Occipital lobe (tissue), 2 donors: Measurements from ENCODE around the gene IER5L. TPM values are rescaled to one million over a fixed set of nuclear protein-coding genes. Genes with fewer than 3 reads are reported as not detected.
"Not testable (repeated sequence)": the region's sequence is repeated elsewhere in the genome, so short reads cannot be mapped to it uniquely, and the experiment has no call there.

Experiments
- DNase-seq: peaks from one replicate; lab custom pipeline; 2025; lab: John Stamatoyannopoulos, UW
- total RNA-seq: library from RNA; depleted of rRNA; stranded (reverse); fragments of >200 nt; gene quantifications from one replicate; pipeline ENCODE4 v1.2.3, GENCODE V29; 2014

Gene IER5L
- total RNA-seq, 1 donor from 2014 or later, result 44.3 TPM

DNA sequence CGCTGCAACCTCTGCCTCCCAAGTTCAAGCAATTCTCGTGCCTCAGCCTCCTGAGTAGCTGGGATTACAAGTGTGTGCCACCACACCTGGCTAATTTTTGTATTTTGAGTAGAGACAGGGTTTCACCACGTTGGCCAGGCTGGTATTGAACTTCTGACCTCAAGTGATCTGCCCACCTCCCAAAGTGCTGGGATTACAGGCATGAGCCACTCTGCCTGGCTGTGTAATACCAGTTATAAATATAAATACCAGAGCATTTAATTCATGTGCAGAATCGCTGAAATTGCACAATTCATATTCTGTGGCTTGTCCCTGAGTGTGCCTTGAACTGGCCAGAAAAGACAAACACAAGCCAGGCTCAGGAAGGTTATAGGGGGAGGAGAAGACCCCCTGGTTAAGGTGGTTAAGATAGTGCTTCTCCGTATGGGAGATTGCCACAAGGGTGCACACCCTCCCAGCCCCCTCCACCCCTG, 14.8 kb downstream of the IER5L start:
- not testable (repeated sequence) for DNase-seq

DNA sequence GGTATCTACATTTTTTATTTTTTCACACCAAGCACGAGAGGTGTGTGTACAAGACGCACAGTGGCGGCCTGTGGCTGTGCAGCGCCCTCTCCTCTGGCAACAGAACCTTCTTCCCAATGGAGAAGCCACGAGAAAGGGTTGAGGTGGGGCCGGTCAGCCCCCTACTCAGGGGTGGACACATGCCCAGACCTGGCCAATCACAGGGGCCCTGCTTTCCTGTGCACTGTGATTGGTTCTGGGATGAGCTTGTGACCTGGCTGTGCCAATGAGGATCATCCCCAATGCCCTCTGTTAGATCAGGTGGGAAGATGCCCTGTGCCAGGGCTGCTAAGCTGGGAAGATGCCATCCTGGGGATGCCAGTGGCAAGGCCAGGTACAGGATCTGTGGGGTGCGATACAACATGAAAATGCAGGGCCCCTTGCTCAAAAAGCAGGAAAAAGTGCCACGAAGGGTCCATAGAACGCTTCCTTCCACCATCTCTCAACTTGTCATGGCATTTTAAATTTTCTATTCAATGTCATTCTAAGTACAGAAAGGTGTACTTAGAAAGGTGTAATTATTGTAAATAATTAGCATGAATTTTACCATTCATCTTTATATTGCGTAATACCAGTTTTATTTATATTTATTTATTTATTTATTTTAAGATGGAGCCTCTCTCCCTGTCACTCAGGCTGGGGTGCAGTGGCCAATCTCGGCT, 15.4 kb downstream of the IER5L start:
- DNase-seq, result no peak

DNA sequence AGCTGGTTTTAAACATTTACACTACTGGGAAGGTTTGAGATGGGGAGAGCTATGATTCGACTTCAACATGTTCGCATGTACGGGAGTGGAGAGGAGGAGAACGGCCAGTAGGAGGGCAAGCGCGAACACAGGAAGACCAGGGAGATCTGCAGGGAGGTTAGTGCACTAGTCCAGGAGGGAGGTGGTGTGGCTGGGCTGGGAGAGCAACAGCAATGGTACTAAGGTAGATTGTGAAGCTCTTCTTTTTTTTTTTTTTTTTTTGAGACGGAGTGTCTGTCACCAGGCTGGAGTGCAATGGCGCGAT, 16.6 kb downstream of the IER5L start:
- no peak for DNase-seq

DNA sequence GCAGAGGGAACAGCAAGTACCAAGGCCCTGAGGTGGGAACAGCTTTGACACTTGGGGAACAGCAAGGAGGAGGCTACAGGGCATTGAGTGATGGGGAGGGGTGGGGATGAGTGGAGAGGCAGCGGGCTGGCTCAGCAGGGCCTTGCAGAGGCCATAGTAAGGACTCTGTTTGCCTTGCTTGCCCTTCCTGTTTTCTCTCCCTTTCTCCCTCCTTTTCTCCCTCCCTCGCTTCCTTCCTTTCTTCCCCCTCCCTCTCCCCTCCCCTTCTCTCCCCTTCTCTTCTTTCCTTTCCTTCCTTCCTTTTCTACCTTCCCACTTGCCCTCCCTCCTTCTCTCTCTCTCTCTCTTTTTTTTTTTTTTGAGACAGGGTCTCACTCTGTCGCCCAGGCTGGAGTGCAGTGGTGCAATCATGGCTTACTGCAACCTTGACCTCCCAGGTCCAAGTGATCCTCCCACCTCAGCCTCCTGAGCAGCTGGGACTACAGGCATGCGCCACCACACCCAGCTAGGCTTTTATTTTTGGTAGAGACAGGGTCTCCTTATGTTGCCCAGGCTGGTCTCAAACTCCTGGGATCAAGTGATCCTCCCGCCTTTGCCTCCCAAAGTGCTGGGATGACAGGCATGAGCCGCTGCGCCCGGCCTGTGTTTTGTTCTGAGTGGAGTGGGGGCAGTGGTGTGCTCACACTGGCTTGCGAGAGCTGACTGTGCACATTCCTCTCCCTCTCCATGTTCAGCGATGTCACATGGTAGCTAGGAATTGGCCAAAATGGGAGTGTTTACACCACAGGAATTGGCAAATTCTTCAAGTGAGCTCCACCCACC, 17.1 kb downstream of the IER5L start:
- DNase-seq, result no peak

DNA sequence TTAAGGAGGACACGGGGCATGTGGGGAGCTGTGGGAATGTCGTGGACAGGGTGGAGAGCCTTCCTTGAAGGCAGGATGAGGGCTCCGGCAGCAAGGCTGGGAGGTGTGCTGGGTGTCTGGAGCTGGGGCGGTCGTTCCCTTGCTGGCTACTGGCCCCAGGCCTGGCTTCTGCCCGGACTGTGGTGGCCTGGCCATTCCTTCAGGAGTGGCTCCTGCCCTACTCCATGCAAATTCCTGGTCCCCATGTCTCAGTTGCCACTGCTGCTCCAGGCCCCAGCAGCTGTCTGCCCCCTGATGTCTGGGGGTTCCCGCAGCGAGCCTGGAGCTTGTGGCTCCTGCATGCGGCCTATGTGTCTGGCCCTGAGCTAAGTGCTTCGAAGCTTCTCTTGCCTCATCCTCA, 21.9 kb downstream of the IER5L start:
- no peak for DNase-seq

DNA sequence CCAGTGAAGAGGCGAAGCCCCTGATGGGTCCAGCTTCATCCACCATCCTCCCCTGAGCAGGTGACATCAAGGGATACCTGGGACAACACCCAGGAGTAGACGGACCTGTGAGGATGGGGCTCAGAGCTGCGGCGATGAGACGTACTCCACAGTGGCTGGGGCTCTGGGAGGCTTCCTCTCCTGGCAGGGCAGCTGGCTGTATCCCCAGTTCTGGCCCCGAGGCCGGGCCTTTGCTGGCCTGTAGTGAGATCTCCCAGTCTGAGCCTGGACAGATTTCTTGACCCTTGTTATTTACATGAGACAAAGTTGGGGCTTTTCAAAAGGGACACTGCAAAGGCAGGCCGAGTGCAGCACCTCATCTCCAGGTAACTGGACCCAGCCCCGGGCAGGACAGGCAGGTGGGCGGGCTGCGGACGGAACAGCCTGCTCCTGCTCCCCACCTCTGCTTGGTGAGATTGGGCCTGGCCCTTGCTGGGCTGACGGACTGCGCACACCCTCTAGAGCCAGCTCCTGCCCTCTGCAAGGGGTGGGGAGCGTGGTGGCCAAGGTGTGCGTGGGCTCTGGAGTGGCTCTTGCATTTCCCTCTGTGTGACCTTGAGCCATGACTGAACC, 23.1 kb downstream of the IER5L start:
- DNase-seq, result no peak

DNA sequence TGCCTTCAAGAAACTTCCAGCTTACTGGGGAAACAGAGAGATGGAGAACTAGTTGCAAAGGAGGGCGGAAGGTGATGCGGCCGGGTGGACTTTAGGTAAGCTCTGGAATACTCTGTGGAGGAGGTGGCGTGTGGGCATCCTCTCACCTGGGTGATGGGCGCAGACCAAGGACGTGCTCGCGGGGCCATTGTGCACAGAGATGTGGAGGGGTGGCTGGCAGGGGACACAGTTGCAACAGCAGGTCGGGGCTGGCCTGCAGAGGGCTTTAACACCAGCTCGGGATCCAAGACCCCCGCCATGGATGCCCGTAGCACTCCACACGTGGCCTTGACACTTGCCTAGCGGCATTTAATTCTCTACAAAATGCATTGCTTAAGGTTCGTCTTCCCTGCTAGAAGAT, 26.6 kb downstream of the IER5L start:
- DNase-seq, result no peak

DNA sequence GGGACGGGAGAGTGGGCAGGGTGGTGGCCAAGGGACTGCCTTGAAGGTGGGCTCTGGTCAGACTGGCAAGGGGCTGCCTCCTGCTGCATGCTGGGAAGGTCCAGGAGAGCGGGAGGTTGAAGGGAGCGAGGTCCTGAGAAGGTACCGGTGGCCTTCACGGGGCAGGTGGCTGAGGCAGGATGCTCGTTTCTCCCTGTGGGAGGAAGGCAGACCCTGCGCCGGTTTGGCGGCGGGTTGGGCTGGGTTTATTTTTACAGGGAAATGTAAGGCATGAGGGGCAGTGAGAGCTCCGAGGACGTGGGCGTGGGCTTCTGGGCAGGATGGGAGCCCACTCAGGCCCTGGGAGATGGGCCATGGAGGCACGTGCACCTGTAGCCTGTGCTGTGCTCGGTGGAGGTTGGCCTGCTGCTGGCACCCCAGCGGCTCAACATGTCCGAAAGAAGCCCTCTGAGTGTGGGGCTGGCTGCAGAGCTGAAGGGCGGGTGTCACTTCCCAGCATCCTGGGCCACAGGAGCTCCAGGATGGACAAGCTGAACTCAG, 27.3 kb downstream of the IER5L start:
- DNase-seq, result no peak

DNA sequence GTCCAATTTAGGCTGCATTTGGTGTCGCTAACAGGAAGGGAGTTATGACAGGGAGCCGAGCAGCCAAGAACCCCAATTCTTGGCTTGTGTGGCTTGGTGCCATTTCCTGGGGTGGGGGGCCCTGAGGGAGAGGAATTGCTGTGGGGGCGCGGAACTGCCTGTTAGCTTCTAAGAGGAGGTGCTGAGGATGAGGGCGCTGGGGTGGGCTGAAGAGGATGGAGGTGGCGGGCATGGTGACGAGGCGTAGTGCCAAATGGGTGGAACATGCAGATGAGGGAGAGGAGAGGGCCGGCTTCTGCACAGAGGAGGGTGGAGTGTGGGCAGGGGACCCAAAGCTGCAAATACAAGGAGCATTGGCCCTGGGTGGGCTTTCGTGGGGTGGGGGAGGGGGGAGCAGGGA, 27.9 kb downstream of the IER5L start:
- no peak for DNase-seq

DNA sequence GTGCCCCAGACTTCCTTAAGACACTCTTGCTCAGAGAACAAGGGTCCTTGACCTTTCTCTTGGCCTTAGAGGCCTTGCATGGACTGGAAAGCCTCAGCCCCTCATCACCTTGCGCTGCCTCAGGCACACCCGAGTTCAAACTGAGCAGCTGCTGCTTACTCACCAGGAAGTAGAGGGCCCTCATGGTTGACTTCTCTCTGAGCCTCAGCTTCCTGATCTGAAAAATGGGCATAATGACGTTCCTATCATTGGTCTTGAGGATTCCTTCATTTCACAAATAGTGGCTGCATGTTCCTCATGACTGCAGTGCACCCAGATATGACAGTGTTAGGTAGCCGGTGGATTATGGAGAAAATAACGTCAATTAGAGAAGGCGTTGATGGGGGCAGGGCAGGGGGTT, 28.6 kb downstream of the IER5L start:
- DNase-seq, result no peak

DNA sequence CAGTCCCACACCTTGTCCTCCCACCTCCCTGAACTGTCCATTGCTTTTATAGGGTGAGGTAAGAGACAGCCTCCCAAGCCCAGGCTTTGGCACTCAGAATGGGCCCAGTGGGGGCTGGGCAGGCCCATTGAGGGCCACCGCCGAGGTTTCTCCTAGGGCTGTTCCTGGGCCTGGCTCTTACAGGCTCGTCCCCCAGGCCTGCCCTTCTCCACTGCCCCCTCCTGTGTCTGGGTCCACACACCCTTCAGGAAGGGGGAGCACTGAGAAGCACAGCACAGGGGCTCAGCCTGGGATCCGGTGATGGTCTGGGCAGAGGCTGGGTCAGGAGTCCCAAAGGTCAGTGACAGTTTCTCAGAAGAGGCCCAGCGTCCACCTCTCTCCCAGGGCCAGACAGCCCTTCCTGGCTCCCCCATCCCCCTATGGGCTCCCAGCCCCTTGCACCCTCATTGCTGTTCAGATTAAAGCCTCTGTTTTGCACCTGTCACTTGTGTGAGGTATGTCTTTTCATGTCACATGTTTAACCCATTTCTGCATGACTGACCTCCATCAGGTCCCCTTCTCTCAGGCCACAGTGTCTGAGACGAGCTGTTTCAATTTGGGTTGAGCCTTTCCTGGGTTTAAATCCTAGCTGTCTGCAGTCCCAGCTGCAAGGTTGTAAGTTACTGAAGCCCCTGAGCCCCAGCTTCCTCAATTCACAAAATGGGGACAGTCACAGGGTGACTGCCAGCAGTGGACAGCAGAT, 29.4 kb downstream of the IER5L start:
- no peak for DNase-seq

DNA sequence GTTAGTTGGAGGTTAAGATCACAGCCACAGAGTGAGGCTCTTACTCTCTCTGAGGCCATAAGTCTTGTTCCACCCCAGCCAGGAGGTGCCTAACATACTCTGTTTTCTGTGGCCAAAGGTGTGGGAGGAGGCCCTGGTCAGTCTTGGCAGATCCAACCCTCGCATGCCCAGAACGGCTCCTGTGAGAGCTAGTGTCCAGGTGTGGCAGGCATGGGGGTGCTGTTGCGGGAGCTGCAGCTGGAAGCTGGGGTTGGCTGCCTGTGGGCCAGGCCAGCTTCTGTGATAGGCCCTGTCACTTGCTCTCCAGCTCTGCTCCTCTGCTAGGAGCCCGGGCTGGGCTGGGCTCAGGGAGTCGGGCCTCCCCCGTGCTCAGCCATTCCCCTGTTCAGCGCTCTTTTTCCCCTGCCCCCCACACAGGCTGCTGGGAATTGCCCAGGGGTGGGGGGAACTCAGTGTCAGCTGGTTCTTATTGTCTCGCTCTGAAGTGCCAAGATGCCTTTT, 31.6 kb downstream of the IER5L start:
- peak; percentile 13 for DNase-seq

DNA sequence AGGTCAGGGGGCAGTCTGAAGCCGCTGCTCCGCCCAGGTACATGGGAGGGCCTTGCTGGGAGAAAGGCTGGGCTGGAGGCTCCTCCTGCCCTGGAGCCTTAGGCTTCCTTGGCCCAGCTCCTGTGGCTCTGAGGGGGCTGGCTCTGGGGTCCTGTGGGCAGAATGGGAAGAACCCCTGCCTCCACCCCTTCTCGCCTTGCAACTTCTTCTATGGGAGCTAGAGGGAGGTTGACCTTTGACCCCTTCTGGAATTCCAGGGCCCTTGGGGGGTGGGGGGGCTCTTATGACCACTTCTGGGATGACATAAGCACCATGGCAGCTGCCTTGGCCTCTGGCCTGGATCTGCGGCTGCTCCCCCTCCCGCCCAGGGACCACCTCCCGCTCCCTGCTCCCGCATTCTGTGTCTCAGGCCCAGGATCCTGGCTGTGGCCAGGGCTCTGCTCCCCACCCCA, 32.2 kb downstream of the IER5L start:
- DNase-seq, result no peak

DNA sequence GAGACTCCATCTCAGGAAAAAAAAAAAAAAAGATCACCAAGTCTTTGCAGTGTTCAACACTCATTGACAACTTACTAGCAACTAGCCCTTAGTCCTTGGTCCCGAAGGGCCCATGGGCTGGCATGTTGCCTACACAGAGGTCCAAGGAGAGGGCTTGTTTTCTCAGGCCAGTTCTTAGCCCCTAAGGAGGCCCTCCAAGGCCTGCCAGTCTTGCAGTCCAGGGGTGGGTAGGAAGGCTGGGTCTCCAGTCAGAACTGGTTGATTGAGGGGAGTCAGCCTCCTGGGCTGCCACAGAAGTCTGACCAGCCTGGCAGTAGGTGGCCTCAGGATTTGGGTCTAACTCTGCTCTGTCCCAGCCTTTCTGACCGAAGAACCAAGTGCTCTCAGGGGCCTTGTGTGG, 32.7 kb downstream of the IER5L start:
- no peak for DNase-seq

DNA sequence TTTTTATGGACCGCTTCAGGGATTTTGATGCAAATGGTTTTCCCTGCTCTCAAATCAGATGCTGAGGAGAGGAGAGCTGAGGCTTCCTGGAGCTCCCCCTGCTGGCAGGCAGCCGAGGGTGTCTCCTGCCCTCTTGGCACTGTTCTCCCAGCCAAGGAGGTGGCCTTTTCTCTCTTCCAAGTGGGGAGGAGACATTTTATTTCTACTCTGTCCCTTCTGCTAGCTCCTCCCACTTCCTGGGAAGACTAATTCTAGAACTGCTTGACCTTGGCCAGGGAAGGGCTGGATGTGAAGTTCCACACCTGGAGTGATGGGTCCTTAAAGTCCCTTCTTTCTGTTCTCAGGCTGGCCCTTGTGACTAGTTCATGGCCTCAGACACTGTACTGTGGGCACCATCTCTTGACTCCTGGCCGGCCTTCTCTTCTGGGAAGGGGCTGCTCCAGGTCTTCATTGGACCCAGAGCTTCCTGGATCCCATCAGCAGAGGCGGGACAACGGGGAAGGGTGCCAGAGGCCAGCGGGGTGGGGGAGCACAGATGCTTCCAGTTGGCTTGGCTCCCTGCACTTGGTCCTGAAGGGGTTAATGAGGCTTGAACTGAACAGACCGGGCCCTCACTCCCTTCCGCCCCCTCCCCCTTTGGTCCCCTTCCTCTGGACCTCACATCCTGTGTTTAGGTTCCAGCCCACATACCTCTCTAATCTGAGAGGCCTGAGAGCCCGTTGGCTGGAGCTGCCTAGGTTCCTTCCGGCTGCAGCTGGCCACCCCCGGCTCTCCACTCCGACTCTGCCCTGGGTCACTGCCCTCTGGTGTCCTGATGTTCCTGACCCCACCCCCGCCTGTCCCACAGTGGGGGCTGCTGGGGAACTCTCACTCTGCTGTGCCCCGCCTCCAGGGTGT, 34.8 kb downstream of the IER5L start:
- peak; percentile 60 for DNase-seq

DNA sequence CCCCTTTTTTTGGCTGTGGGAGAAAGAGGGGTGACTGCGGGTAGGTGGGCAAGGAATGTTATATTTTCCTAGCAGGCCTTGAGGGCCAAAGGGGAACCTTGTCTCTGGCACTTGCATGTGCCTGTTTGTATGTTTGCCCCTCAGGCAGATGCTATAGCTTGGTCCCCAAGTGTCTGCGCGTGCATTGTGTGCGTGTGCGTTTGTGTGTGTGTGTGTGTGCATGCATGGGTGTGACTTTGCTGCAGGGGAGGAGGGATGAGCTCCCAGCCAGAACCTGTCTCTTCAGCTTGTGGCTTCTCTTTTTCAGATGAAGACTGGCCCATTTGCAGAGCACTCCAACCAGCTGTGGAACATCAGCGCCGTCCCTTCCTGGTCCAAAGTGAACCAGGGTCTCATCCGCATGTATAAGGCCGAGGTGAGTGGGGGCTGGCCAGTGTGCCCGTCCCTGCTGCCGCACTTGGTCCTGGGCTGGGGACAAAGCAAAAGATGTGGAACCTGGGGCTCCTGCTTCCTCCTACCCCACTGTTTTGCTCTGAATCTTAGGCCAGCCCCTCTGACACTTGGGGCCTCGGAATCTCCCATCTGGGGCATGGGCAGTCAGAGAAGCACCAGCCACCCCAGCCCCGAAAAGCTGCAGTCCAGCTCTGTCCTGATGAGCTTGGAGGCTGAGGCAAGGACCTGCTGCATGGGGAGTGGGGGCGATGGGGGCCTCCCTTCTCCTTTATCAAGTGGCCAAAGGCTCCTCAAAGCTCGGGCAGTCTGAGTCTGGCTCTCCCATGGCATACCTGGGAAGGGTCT, 35.7 kb downstream of the IER5L start:
- DNase-seq, result no peak

DNA sequence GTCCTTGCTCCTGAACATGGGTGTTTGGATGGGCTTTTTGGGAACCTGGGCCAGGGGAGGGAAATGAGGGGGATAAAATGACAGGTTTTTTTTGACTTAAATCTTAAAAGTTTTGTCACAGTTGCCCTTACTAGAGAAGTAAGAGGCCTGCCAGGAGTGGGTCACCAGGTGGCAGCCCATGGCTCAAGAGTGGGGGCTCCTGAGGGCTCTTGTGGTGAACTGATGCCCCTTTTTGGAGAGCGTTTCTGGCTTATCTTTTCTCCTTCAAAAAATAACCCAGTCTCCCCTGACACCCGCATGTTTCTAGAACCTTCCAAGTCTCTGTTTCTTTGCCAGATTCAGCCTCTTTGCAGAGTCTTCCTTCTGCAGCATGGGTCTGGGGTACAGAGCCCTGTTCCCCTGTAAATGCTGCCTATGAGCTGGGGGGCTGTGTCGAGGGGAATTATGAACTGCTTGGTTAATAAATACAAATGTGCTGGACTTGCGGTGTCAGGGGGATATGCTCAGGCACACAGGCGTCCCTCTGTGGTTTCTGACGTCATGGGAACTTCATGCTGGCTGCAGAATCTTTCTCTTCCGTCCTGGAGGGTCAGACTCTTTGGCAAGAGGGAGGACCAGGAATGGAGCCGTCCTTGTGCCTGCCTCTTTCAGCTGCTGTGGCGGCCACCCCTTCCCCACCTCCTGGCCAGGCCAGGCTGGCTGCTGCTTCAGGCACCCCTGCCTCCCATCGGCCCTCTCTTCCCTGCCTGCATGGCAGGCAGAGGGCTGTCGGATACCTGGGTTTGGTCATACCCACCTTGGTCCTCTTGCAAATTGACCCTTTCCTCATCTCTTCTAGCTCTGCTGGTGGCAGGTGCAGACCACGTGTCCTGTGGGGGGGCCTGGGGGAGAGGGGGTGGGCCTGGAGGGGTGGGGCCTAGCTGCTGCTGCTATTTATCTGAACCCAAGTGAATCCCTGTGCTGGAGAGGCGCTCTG, 36.7 kb downstream of the IER5L start:
- DNase-seq, result peak; percentile 30

DNA sequence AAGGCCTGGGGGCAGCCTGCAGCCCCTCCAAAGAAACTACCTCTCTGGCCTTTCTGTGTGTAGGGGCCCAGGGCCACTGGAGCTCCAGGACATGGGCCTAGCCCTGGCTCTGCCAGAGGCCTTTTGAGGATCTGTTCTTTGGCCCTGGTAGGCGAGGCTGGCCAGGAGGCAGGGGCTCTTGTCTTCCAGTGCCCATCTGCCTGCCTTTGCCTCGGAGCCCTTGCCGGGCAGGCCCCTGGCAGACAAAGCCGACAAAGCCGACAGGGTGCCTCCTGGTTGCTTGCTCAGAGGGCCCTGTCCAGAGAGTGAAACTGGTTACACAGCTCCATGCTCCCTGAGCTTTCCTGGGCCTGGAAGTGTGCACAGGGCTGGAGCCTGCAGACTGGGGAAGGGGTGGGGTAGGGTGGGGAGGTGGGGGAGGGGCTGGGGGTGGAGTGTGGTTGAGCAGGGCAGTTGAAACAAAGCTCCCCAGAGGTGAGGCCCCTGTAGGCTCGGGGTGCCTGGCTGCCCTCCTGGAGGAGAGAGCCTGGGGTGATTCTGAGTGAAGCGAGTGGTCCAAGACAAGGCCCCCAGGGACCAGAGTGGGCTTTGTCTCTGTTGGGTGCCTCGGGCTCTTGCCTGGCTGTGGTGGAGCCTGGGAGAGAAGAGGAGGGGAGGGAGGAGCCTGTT, 37.5 kb downstream of the IER5L start:
- peak; percentile 56 for DNase-seq
